ENCODE results near the gene MID1.

Gene MID1

GRCh38 chrX:10505726-10506125, 114.7 kb downstream of the MID1 start:
- in situ Hi-C loops (cut with MboI; ENCODE audit: low pct_unique_long_range_greater_than_20kb, low sequenced_read_pairs, unreplicated experiment), result no loop called here
- no peak for DNase-seq (ENCODE audit: low spot score)
- TF ChIP-seq CTCF (IDR thresholded peaks at IDR 0.05; ENCODE audit: extremely low read depth, insufficient read depth, missing control alignments), result no peak

- TF ChIP-seq CTCF (IDR thresholded peaks at IDR 0.05; ENCODE audit: extremely low read depth, insufficient read depth, missing control alignments), result no peak
- no peak for DNase-seq (ENCODE audit: low spot score)
- in situ Hi-C loops (cut with MboI; ENCODE audit: low pct_unique_long_range_greater_than_20kb, low sequenced_read_pairs, unreplicated experiment), result no loop called here
Observed at GRCh38 chrX:10502961-10503360, 117.4 kb downstream of the MID1 start.

- no peak for TF ChIP-seq CTCF (IDR thresholded peaks at IDR 0.05; ENCODE audit: extremely low read depth, insufficient read depth, missing control alignments)
- in situ Hi-C loops (cut with MboI; ENCODE audit: low pct_unique_long_range_greater_than_20kb, low sequenced_read_pairs, unreplicated experiment), result no loop called here
- DNase-seq (ENCODE audit: low spot score), result no peak
Observed at GRCh38 chrX:10501611-10502010, 118.8 kb downstream of the MID1 start.

GRCh38 chrX:10496345-10496965, 123.9 kb downstream of the MID1 start:
- TF ChIP-seq CTCF (IDR thresholded peaks at IDR 0.05; ENCODE audit: extremely low read depth, insufficient read depth, missing control alignments), result no peak
- DNase-seq (ENCODE audit: low spot score), result no peak
- in situ Hi-C loops (cut with MboI; ENCODE audit: low pct_unique_long_range_greater_than_20kb, low sequenced_read_pairs, unreplicated experiment), result no loop called here

GRCh38 chrX:10495677-10496076, 124.7 kb downstream of the MID1 start:
- in situ Hi-C loops (cut with MboI; ENCODE audit: low pct_unique_long_range_greater_than_20kb, low sequenced_read_pairs, unreplicated experiment), result no loop called here
- DNase-seq (ENCODE audit: low spot score), result no peak
- no peak for TF ChIP-seq CTCF (IDR thresholded peaks at IDR 0.05; ENCODE audit: extremely low read depth, insufficient read depth, missing control alignments)

- TF ChIP-seq CTCF (IDR thresholded peaks at IDR 0.05; ENCODE audit: extremely low read depth, insufficient read depth, missing control alignments), result no peak
- in situ Hi-C loops (cut with MboI; ENCODE audit: low pct_unique_long_range_greater_than_20kb, low sequenced_read_pairs, unreplicated experiment), result no loop called here
- DNase-seq (ENCODE audit: low spot score), result no peak
Observed at GRCh38 chrX:10492250-10492649, 128.1 kb downstream of the MID1 start.

GRCh38 chrX:10486373-10486772, 134.0 kb downstream of the MID1 start:
- in situ Hi-C loops (cut with MboI; ENCODE audit: low pct_unique_long_range_greater_than_20kb, low sequenced_read_pairs, unreplicated experiment), result no loop called here
- no peak for DNase-seq (ENCODE audit: low spot score)
- no peak for TF ChIP-seq CTCF (IDR thresholded peaks at IDR 0.05; ENCODE audit: extremely low read depth, insufficient read depth, missing control alignments)

Data from GM13977 (cell line).